IPS DF 6.9 (cell line): ENCODE data around the gene TEAD4.

Experiments used
- DNase-seq: peaks from one replicate; pipeline ENCODE4 v3.0.0-alpha.2; 2013; ENCODE audit warnings: low read depth, low spot score
- H3K27ac ChIP-seq: one replicate; pipeline ENCODE4 v1.5.1; 2013; ENCODE audit warnings: low read length, control low read depth
- H3K27me3 ChIP-seq: 2 replicates; pipeline ENCODE4 v1.6.1; 2013; ENCODE audit warnings: mild to moderate bottlenecking, low read length; ENCODE audit not compliant: control insufficient read depth, insufficient read depth
- H3K36me3 ChIP-seq: 2 replicates; pipeline ENCODE4 v1.6.1; 2013; ENCODE audit warnings: low read length; ENCODE audit not compliant: control insufficient read depth, insufficient read depth
- H3K4me1 ChIP-seq: 2 replicates; pipeline ENCODE4 v1.6.1; 2013; ENCODE audit warnings: low read length; ENCODE audit not compliant: control insufficient read depth, insufficient read depth
- H3K4me3 ChIP-seq: 2 replicates; pipeline ENCODE4 v1.5.1; 2013; ENCODE audit warnings: mild to moderate bottlenecking, low read length
- H3K9me3 ChIP-seq: 2 replicates; pipeline ENCODE4 v1.6.1; 2013; ENCODE audit warnings: low read length, inconsistent platforms; ENCODE audit not compliant: control insufficient read depth, insufficient read depth
- WGBS: extraction: QIAGEN DNeasy Blood & Tissue Kit; methylation state at CpG from one replicate; pipeline ENCODE4 v1.1.7; 2013; ENCODE audit warnings: mixed read lengths, missing lambda C conversion rate; ENCODE audit not compliant: insufficient read length, insufficient coverage; 5-methylcytosine and 5-hydroxymethylcytosine counted together

TEAD4 gene

GRCh38 chr12:2959192-2959504 lies at the start of gene TEAD4:
Gene TEAD4 (plus strand): TSS chr12:2959397.
- DNase-seq = no peak
- H3K4me1 ChIP-seq = peaks cover 12% of the 10 kb centered on the region
- H3K27me3 ChIP-seq = no peaks in the 10 kb centered on the region
- H3K36me3 ChIP-seq = no peaks in the 10 kb centered on the region
- H3K4me3 ChIP-seq = peak within 1 kb of the TSS; percentile 68
- H3K27ac ChIP-seq = no peak within 1 kb of the TSS
- no CpG with 5 or more reads among the region's 50 CpGs for WGBS
- H3K9me3 ChIP-seq = no peaks in the 10 kb centered on the region

- DNase-seq = no peak
- Histone ChIP-seq H3K4me1 (no peaks in the 10 kb centered on the region), H3K9me3 (no peaks in the 10 kb centered on the region), H3K27ac (no peak overlapping the region), H3K27me3 (no peaks in the 10 kb centered on the region), H3K36me3 (no peaks in the 10 kb centered on the region), H3K4me3 (no peak overlapping the region)
- no CpG with 5 or more reads among the region's 3 CpGs for WGBS
These were observed 47.0 kb upstream of the TEAD4 start for GRCh38 chr12:2912216-2912575.

- DNase-seq = no peak
- no peaks in the 10 kb centered on the region for H3K9me3 ChIP-seq
- H3K36me3 ChIP-seq = no peaks in the 10 kb centered on the region
- H3K4me3 ChIP-seq = no peak overlapping the region
- no peaks in the 10 kb centered on the region for H3K27me3 ChIP-seq
- no peaks in the 10 kb centered on the region; the same call in 1 of the 2 replicates for H3K4me1 ChIP-seq
- no CpG with 5 or more reads among the region's 2 CpGs for WGBS
- H3K27ac ChIP-seq = no peak overlapping the region
These were observed 39.9 kb upstream of the TEAD4 start for GRCh38 chr12:2919249-2919648.

GRCh38 chr12:2922329-2922728 lies 36.9 kb upstream of the TEAD4 start:
- Histone ChIP-seq H3K4me1 (no peaks in the 10 kb centered on the region; the same call in 1 of the 2 replicates), H3K4me3 (no peak overlapping the region), H3K27ac (no peak overlapping the region), H3K9me3 (no peaks in the 10 kb centered on the region), H3K27me3 (no peaks in the 10 kb centered on the region), H3K36me3 (no peaks in the 10 kb centered on the region)
- no CpG with 5 or more reads among the region's 2 CpGs for WGBS
- DNase-seq = no peak

- Histone ChIP-seq H3K36me3 (no peaks in the 10 kb centered on the region), H3K27me3 (no peaks in the 10 kb centered on the region), H3K4me3 (no peak overlapping the region), H3K9me3 (no peaks in the 10 kb centered on the region), H3K27ac (no peak overlapping the region), H3K4me1 (no peaks in the 10 kb centered on the region; the same call in 1 of the 2 replicates)
- no peak for DNase-seq
- no CpG with 5 or more reads among the region's 9 CpGs for WGBS
These were observed 36.1 kb upstream of the TEAD4 start for GRCh38 chr12:2923057-2923456.

- no peak for DNase-seq
- no peak overlapping the region for H3K4me3 ChIP-seq
- no CpG with 5 or more reads among the region's 3 CpGs for WGBS
- no peaks in the 10 kb centered on the region for H3K36me3 ChIP-seq
- no peaks in the 10 kb centered on the region; the same call in 1 of the 2 replicates for H3K4me1 ChIP-seq
- H3K27ac ChIP-seq = no peak overlapping the region
- H3K9me3 ChIP-seq = no peaks in the 10 kb centered on the region
- H3K27me3 ChIP-seq = no peaks in the 10 kb centered on the region
These were observed 35.2 kb upstream of the TEAD4 start for GRCh38 chr12:2924019-2924418.

- H3K9me3 ChIP-seq = no peaks in the 10 kb centered on the region
- H3K4me1 ChIP-seq = no peaks in the 10 kb centered on the region; the same call in 1 of the 2 replicates
- no peaks in the 10 kb centered on the region for H3K36me3 ChIP-seq
- no peak for DNase-seq
- no peak overlapping the region for H3K27ac ChIP-seq
- H3K27me3 ChIP-seq = no peaks in the 10 kb centered on the region
- H3K4me3 ChIP-seq = no peak overlapping the region
- no CpG with 5 or more reads among the region's 6 CpGs for whole genome bisulfite sequencing
These were observed 33.7 kb upstream of the TEAD4 start for GRCh38 chr12:2925322-2925995.

GRCh38 chr12:2930865-2931264 lies 28.3 kb upstream of the TEAD4 start:
- Histone ChIP-seq H3K27ac (no peak overlapping the region), H3K4me1 (no peaks in the 10 kb centered on the region), H3K9me3 (no peaks in the 10 kb centered on the region), H3K27me3 (no peaks in the 10 kb centered on the region), H3K4me3 (no peak overlapping the region), H3K36me3 (no peaks in the 10 kb centered on the region; the same call in 1 of the 2 replicates)
- WGBS = no CpG with 5 or more reads among the region's 8 CpGs
- DNase-seq = no peak

GRCh38 chr12:2933586-2933985 lies 25.6 kb upstream of the TEAD4 start:
- Histone ChIP-seq H3K9me3 (no peaks in the 10 kb centered on the region), H3K4me1 (no peaks in the 10 kb centered on the region), H3K27ac (no peak overlapping the region), H3K27me3 (no peaks in the 10 kb centered on the region), H3K4me3 (no peak overlapping the region), H3K36me3 (no peaks in the 10 kb centered on the region; the same call in 1 of the 2 replicates)
- no CpG with 5 or more reads among the region's 6 CpGs for WGBS
- no peak for DNase-seq

GRCh38 chr12:2934371-2934770 lies 24.8 kb upstream of the TEAD4 start:
- Histone ChIP-seq H3K27me3 (no peaks in the 10 kb centered on the region), H3K36me3 (no peaks in the 10 kb centered on the region; the same call in 1 of the 2 replicates), H3K9me3 (no peaks in the 10 kb centered on the region), H3K27ac (no peak overlapping the region), H3K4me1 (no peaks in the 10 kb centered on the region), H3K4me3 (no peak overlapping the region)
- no CpG with 5 or more reads among the region's 6 CpGs for WGBS
- DNase-seq = no peak

- no CpG with 5 or more reads among the region's 11 CpGs for WGBS
- no peaks in the 10 kb centered on the region for H3K9me3 ChIP-seq
- no peaks in the 10 kb centered on the region for H3K27me3 ChIP-seq
- no peak for DNase-seq
- H3K36me3 ChIP-seq = no peaks in the 10 kb centered on the region
- H3K4me1 ChIP-seq = no peaks in the 10 kb centered on the region
- H3K4me3 ChIP-seq = no peak overlapping the region
- no peak overlapping the region for H3K27ac ChIP-seq
These were observed 22.9 kb upstream of the TEAD4 start for GRCh38 chr12:2936301-2936700.
